H1 (cell line): ENCODE results near the gene ANXA4.

ENCODE experiments used
- POLR2A ChIP-seq, 2 experiments: IDR thresholded peaks; 1 replicate in 1 of 2; 2 replicates in 1 of 2; pipeline ENCODE4 v1.6.1; 2011; ENCODE audit warnings: low read depth in 2 of 2, low read length in 2 of 2, mild to moderate bottlenecking in 2 of 2; ENCODE audit errors: control extremely low read depth in 1 of 2
- POLR2AphosphoS5 ChIP-seq: IDR thresholded peaks from 2 replicates; pipeline ENCODE4 v1.6.1; 2011; ENCODE audit warnings: low read depth, low read length
- RAD21 ChIP-seq, 2 experiments: IDR thresholded peaks in 1 of 2; conservative IDR thresholded peaks in 1 of 2; 2 replicates each; pipeline ENCODE4 v1.6.1; 2011; ENCODE audit warnings: low read depth in 2 of 2, low read length in 2 of 2, improper control_type of control experiment in 1 of 2, inconsistent platforms in 1 of 2, mild to moderate bottlenecking in 1 of 2, moderate library complexity in 1 of 2
- TF ChIP-seq, protein P1 (sequence below), 3 experiments: IDR thresholded peaks; 1 replicate in 2 of 3; 2 replicates in 1 of 3; pipeline versions ENCODE4 v1.5.1 to v1.6.1; 2011; ENCODE audit warnings: low read length in 3 of 3, mild to moderate bottlenecking in 3 of 3, inconsistent platforms in 2 of 3, low read depth in 1 of 3, moderate library complexity in 1 of 3; ENCODE audit not compliant: insufficient read depth in 1 of 3; ENCODE audit errors: control extremely low read depth in 1 of 3

DNA sequence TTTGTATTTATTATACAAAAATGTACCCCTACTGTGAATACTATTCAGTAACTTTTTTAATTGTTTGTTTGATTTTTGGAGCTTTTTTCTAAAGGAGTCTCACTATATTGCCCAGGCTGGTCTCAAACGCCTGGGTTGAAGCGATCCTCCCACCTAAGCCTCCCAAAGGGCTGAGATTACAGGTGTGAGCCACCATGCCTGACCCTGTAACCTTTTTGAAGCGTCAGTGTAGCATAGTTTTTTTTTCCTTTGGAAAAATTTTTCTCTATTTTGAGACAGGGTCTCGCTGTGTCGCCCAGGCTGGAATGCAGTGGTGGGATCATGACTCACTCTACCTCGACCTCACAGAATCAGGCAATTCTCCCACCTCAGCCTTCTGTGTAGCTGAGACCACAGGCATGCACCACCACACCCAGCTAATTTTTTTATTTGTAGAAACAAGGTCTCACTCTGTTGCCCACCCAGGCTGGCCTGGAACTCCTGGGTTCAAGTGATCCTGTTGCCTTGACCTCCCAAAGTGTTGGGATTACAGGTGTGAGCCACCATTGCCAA lies 89.5 kb downstream of the ANXA4 start:
- TF ChIP-seq, protein P1, sequence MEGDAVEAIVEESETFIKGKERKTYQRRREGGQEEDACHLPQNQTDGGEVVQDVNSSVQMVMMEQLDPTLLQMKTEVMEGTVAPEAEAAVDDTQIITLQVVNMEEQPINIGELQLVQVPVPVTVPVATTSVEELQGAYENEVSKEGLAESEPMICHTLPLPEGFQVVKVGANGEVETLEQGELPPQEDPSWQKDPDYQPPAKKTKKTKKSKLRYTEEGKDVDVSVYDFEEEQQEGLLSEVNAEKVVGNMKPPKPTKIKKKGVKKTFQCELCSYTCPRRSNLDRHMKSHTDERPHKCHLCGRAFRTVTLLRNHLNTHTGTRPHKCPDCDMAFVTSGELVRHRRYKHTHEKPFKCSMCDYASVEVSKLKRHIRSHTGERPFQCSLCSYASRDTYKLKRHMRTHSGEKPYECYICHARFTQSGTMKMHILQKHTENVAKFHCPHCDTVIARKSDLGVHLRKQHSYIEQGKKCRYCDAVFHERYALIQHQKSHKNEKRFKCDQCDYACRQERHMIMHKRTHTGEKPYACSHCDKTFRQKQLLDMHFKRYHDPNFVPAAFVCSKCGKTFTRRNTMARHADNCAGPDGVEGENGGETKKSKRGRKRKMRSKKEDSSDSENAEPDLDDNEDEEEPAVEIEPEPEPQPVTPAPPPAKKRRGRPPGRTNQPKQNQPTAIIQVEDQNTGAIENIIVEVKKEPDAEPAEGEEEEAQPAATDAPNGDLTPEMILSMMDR (IDR thresholded peaks at IDR 0.05; ENCODE audit: control extremely low read depth in 1 of 3, insufficient read depth in 1 of 3, low read depth in 1 of 3, low read length in 3 of 3) = no peak
- TF ChIP-seq POLR2A (IDR thresholded peaks at IDR 0.05; ENCODE audit: control extremely low read depth in 1 of 2, low read depth in 2 of 2, low read length in 2 of 2) (no peak), RAD21 (IDR thresholded peaks at IDR 0.05 in 1 of 2, conservative IDR thresholded peaks at IDR 0.05 in 1 of 2; ENCODE audit: low read depth in 2 of 2, low read length in 2 of 2) (no peak), POLR2AphosphoS5 (no peak)
